22Rv1 (cell line): ENCODE results near the gene RNU6-1.

Experiments used
- H3K27ac ChIP-seq: fragments of 450-650 bp; 2 replicates; pipeline ENCODE4 v1.5.1; 2017
- CTCF ChIP-seq: fragments of 450-650 bp; IDR thresholded peaks from 2 replicates; pipeline ENCODE4 v1.5.1; 2017; ENCODE audit warnings: mild to moderate bottlenecking
- ZFX ChIP-seq: fragments of 450-650 bp; IDR thresholded peaks from 2 replicates; pipeline ENCODE4 v1.6.1; 2017; ENCODE audit warnings: antibody characterized with exemption, borderline replicate concordance

The RNU6-1 gene

GRCh38 chr15:67882487-67883233 lies 42.8 kb upstream of the RNU6-1 start:
- TF ChIP-seq ZFX, result no peak
- TF ChIP-seq CTCF, result no peak
- no peak overlapping the region for H3K27ac ChIP-seq

DNA sequence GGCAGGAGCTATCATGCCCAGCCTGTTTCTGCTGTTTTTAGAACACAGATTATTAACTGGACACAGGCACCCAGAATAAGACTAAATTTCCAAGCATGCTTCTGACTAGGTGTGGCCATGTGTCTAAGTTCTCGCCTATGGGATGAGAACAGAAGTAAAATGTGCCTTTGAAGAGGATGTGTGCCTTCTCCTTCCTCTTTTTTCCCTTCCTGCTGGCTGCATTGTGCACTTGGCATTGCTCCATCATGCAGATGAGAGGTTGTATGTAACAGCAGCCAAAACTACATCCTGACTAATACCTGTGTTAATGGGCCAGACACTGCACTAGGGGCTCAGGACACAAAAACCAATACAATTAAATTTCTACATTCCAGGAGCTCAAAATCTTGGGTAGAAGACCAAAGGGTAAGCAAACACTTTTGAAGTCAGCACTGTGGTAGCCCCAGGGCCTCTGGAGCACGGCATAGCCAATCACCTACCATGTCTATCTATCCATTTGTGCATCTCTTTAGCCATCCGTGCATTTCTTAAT lies 40.9 kb upstream of the RNU6-1 start:
- H3K27ac ChIP-seq, result no peak overlapping the region

GRCh38 chr15:67879440-67880129 lies 39.7 kb upstream of the RNU6-1 start:
- no peak for TF ChIP-seq CTCF
- no peak for TF ChIP-seq ZFX
- no peak overlapping the region for H3K27ac ChIP-seq

More for the DNA sequence above, 40.9 kb upstream of the RNU6-1 start:
- TF ChIP-seq ZFX (no peak), CTCF (no peak)

DNA sequence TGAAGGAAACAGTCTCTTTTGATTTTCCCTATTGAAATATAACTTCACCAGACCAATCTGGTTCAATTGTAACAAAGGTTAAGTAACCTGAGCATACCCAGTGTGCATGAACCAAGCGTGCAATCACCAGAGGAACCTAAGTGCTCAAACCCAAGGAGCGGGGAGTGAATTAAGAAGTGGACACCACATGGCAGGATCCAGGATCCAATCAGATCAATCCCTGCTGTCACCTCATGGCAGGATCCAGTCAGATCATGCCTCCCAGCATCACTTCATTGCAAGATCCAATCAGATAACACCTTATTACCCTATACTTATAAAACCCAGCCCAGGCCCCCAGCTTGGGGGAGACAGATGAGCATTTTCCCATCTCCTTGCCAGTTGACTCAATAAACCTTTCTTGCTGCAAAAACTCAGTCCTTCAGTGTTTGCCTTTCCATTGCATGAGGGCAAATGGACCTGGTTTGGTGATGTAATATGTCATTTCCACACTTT lies 38.9 kb upstream of the RNU6-1 start:
- H3K27ac ChIP-seq, result no peak overlapping the region
- TF ChIP-seq CTCF (no peak), ZFX (no peak)

DNA sequence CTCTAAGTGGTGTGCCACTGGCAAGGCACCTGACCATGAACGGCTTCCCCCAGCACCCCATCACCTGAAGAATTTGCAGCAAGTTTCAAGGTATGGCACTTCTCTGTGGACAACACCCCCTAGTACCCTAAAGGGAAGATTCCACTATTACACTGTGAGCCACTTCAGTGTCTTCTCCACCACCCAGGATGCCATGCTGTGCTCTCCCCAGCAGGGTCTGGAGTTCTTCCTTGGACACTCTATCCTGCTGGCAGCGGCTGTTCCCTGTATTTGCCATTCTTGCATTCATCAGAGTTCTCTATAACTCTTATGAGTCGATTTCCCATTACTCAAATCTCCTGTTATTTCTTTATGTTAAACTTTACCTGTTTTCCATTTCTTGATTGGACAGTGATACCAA lies 33.9 kb upstream of the RNU6-1 start:
- no peak for TF ChIP-seq CTCF
- TF ChIP-seq ZFX, result no peak
- H3K27ac ChIP-seq, result no peak overlapping the region

DNA sequence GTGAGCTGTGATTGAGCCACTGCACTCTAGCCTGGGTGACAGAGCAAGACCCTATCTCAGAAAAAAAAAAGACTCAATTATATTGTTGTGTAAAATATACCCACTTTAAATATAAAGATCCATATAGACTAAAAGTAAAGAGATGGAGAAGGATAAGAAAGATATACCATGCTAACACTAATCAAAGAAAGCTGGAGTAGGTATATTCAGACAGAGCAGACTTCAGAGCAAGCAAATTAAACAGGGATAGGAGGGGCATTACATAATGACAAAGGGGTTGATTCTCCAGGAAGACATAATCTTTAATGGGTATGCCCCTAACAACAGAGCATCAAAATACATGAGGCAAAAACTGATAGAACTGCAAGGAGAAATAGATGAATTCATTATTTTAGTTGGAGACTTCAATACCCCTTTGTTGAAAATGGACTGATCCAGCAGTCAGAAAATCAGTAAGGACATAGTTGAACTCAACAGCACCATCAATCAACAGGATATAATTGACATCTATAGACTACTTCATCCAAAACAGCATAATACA lies 31.1 kb upstream of the RNU6-1 start:
- TF ChIP-seq ZFX (no peak), CTCF (no peak)
- no peak overlapping the region for H3K27ac ChIP-seq
